ENCODE data around the gene TRPM1. TPM values are rescaled to one million over a fixed set of nuclear protein-coding genes. Genes with fewer than 3 reads are reported as not detected.

The TRPM1 gene
- total RNA-seq, 2 experiments from 2014 or later, result not detected

- no peaks in the 10 kb centered on the region for H4K20me1 ChIP-seq (ENCODE audit: insufficient read depth, low read length)
- no peak overlapping the region for H3K27ac ChIP-seq (ENCODE audit: low read depth, low read length, poor library complexity, severe bottlenecking)
- DNase-seq (ENCODE audit: low spot score), result no peak
- no peaks in the 10 kb centered on the region for H3K79me2 ChIP-seq (ENCODE audit: insufficient read depth, low read depth, low read length)
- no peak overlapping the region for H3K4me3 ChIP-seq (ENCODE audit: low read depth, low read length, poor library complexity, severe bottlenecking)
- ChIA-PET CTCF (ENCODE audit: unreplicated experiment) (no interaction called here), POLR2A (interaction anchor here (0.6 kb wide), 1 partner anchor 423 kb away, joined by 4 read pairs; no protein-coding TSS in a partner anchor)
- H2AFZ ChIP-seq (ENCODE audit: low read length), result no peak overlapping the region
- no peaks in the 10 kb centered on the region for H3K9me2 ChIP-seq (ENCODE audit: insufficient read depth, low read length)
- H3K4me2 ChIP-seq (ENCODE audit: low read length), result no peak overlapping the region
- H3K36me3 ChIP-seq (ENCODE audit: insufficient read depth, low read length), result no peaks in the 10 kb centered on the region
- no peaks in the 10 kb centered on the region for H3K9me3 ChIP-seq (ENCODE audit: low read length)
- intact Hi-C loops (cut with micrococcal nuclease; ENCODE audit: unreplicated experiment), result no loop called here
- no TSS peak for BruUV-seq (replicated peaks)
- peaks cover 3% of the 10 kb centered on the region for H3K4me1 ChIP-seq (ENCODE audit: insufficient read depth, low read length, poor library complexity, severe bottlenecking)
- no peak for TF ChIP-seq EZH2phosphoT487 (IDR thresholded peaks at IDR 0.05; ENCODE audit: borderline replicate concordance, low read depth, low read length)
- TF ChIP-seq CTCF (conservative IDR thresholded peaks at IDR 0.05; ENCODE audit: low read length), result no peak
These were observed 104.3 kb downstream of the TRPM1 start for GRCh38 chr15:30997270-30997669.

GRCh38 chr15:30992249-30992864 is 109.2 kb downstream of the TRPM1 start:
- peak; percentile 33; the same call in 1 of the 2 replicates for TF ChIP-seq CTCF (conservative IDR thresholded peaks at IDR 0.05; ENCODE audit: low read length)
- no peak for TF ChIP-seq EZH2phosphoT487 (IDR thresholded peaks at IDR 0.05; ENCODE audit: borderline replicate concordance, low read depth, low read length)
- no peaks in the 10 kb centered on the region for H3K36me3 ChIP-seq (ENCODE audit: insufficient read depth, low read length)
- intact Hi-C loops (cut with micrococcal nuclease; ENCODE audit: unreplicated experiment), result loop anchor here (1.0 to 5.0 kb wide), 3 partner anchors 12 to 135 kb away; partner anchors contain the start of gene FAN1
- H3K4me3 ChIP-seq (ENCODE audit: low read depth, low read length, poor library complexity, severe bottlenecking), result peak overlapping the region; percentile 82
- peak; percentile 21 for DNase-seq (ENCODE audit: low spot score)
- peak overlapping the region; percentile 82 for H3K4me2 ChIP-seq (ENCODE audit: low read length)
- ChIA-PET POLR2A (interaction anchor here (0.6 to 4.9 kb wide), 5 partner anchors 11 to 376 kb away, joined by 3 to 43 read pairs (median 4); no protein-coding TSS in a partner anchor), CTCF (ENCODE audit: unreplicated experiment) (no interaction called here)
- H2AFZ ChIP-seq (ENCODE audit: low read length), result peak overlapping the region; percentile 88
- H3K4me1 ChIP-seq (ENCODE audit: insufficient read depth, low read length, poor library complexity, severe bottlenecking), result peaks cover 17% of the 10 kb centered on the region
- no peaks in the 10 kb centered on the region; the same call in 1 of the 2 replicates for H3K79me2 ChIP-seq (ENCODE audit: insufficient read depth, low read depth, low read length)
- H3K9me2 ChIP-seq (ENCODE audit: insufficient read depth, low read length), result no peaks in the 10 kb centered on the region
- no peaks in the 10 kb centered on the region for H3K9me3 ChIP-seq (ENCODE audit: low read length)
- H3K27ac ChIP-seq (ENCODE audit: low read depth, low read length, poor library complexity, severe bottlenecking), result no peak overlapping the region
- H4K20me1 ChIP-seq (ENCODE audit: insufficient read depth, low read length), result no peaks in the 10 kb centered on the region
- no TSS peak for BruUV-seq (replicated peaks)

All from OCI-LY7 (cell line).